K562 (cell line): Measurements from ENCODE around the gene HOXB5. TPM values are rescaled to one million over a fixed set of nuclear protein-coding genes. Genes with fewer than 3 reads are reported as not detected.

Experiments
- CCNT2 ChIP-seq: IDR thresholded peaks from 2 replicates; pipeline ENCODE4 v1.6.1; 2011; ENCODE audit warnings: borderline replicate concordance, low read depth, mild to moderate bottlenecking, moderate library complexity, mixed read lengths, low read length; ENCODE audit not compliant: insufficient read length; ENCODE audit errors: extremely low read depth
- E2F3 ChIP-seq: fragments of 250-450 bp; sonication (Bioruptor Pico); IDR thresholded peaks from 2 replicates; pipeline ENCODE4 v1.4.0; 2020; ENCODE audit warnings: mild to moderate bottlenecking
- EHMT2 ChIP-seq: fragments of 450-650 bp; IDR thresholded peaks from 2 replicates; pipeline ENCODE4 v1.6.1; 2018; ENCODE audit warnings: antibody characterized with exemption
- EZH2 ChIP-seq: IDR thresholded peaks from 2 replicates; pipeline ENCODE4 v1.6.1; 2012; ENCODE audit warnings: low read depth, mild to moderate bottlenecking, inconsistent platforms, low read length, borderline replicate concordance
- FUS ChIP-seq: fragments of 200-400 bp; formaldehyde crosslinking; optimal IDR thresholded peaks from 2 replicates; pipeline ENCODE3; 2017; ENCODE audit warnings: low read depth, low read length
- HDAC3 ChIP-seq: fragments of 450-650 bp; IDR thresholded peaks from 2 replicates; pipeline ENCODE4 v1.6.1; 2018; ENCODE audit warnings: borderline replicate concordance, mild to moderate bottlenecking, moderate library complexity; ENCODE audit not compliant: partially characterized antibody
- MAFG ChIP-seq: fragments of 450-650 bp; conservative IDR thresholded peaks from 2 replicates; pipeline ENCODE4 v1.6.1; 2016; ENCODE audit warnings: missing genetic modification characterization, missing compliant biosample characterization
- MAZ ChIP-seq, 2 experiments: fragments of 450-650 bp in 1 of 2; sonication (generic) in 1 of 2; formaldehyde crosslinking; IDR thresholded peaks in 1 of 2; conservative IDR thresholded peaks in 1 of 2; 2 replicates each; pipeline versions ENCODE4 v1.4.0 to v1.5.0; 2020; ENCODE audit warnings: mild to moderate bottlenecking in 1 of 2, missing genetic modification reagents in 1 of 2
- NFXL1 ChIP-seq: fragments of 450-650 bp; formaldehyde crosslinking; IDR thresholded peaks from 2 replicates; pipeline ENCODE4 v1.4.0; 2021; ENCODE audit warnings: mild to moderate bottlenecking
- NR1H2 ChIP-seq: sonication (generic); formaldehyde crosslinking; IDR thresholded peaks from 2 replicates; pipeline ENCODE4 v1.4.0; 2020; ENCODE audit warnings: mild to moderate bottlenecking, missing genetic modification reagents
- NR2C1 ChIP-seq, 2 experiments: fragments of 450-650 bp; IDR thresholded peaks; 2 replicates each; pipeline ENCODE4 v1.6.1; 2017; ENCODE audit warnings: mild to moderate bottlenecking in 2 of 2, antibody characterized with exemption in 1 of 2, inconsistent platforms in 1 of 2, missing compliant biosample characterization in 1 of 2, missing genetic modification characterization in 1 of 2
- RUNX1 ChIP-seq: sonication (generic); IDR thresholded peaks from 2 replicates; pipeline ENCODE4 v1.6.1; 2016; ENCODE audit warnings: antibody characterized with exemption, low read depth
- SMAD1 ChIP-seq: fragments of 150-350 bp; IDR thresholded peaks from 2 replicates; pipeline ENCODE4 v1.6.1; 2014; ENCODE audit warnings: low read length, low read depth; ENCODE audit not compliant: partially characterized antibody
- STAT5A ChIP-seq: IDR thresholded peaks from 2 replicates; pipeline ENCODE4 v1.6.1; 2012; ENCODE audit warnings: low read length, inconsistent platforms, borderline replicate concordance
- TAF1 ChIP-seq: IDR thresholded peaks from 2 replicates; pipeline ENCODE4 v1.6.1; 2011; ENCODE audit warnings: mild to moderate bottlenecking, low read length, moderate library complexity; ENCODE audit not compliant: insufficient read depth, control insufficient read depth, severe bottlenecking; ENCODE audit errors: extremely low read depth
- WHSC1 ChIP-seq: IDR thresholded peaks from one replicate; pipeline ENCODE4 v1.6.1; 2012; ENCODE audit warnings: low read length, control low read depth, inconsistent platforms
- ZMIZ1 ChIP-seq, 2 experiments: fragments of 150-350 bp in 1 of 2; IDR thresholded peaks; 2 replicates each; pipeline ENCODE4 v1.6.1; 2012 to 2016; ENCODE audit warnings: low read depth in 2 of 2, low read length in 2 of 2, mild to moderate bottlenecking in 1 of 2, moderate library complexity in 1 of 2
- ZNF146 ChIP-seq: IDR thresholded peaks from one replicate; pipeline ENCODE4 v1.6.1; 2018; ENCODE audit warnings: missing compliant biosample characterization; ENCODE audit not compliant: unreplicated experiment
- ZNF518B ChIP-seq: fragments of 250-450 bp; sonication (Bioruptor Pico); IDR thresholded peaks from 2 replicates; pipeline ENCODE4 v1.5.0; 2021; ENCODE audit warnings: mild to moderate bottlenecking, moderate library complexity
- polyA plus RNA-seq, 8 experiments: library from polyadenylated mRNA; depleted of rRNA in 4 of 8; stranded (reverse) in 5 of 8; unstranded in 3 of 8; fragments of >200 nt; fragmentation: Nextera tagmentation in 2 of 8; fragmentation: Illumina TruSeq in 1 of 8; extraction: Ambion mirVana in 2 of 8; extraction: Trizol in 1 of 8; gene quantifications; 2 replicates each; pipeline versions ENCODE4 v1.2.1 to v1.2.3, GENCODE V29; 2011 to 2014; ENCODE audit warnings: inconsistent platforms in 1 of 8, missing spikeins in 1 of 8
- total RNA-seq, 7 experiments: library from RNA; depleted of rRNA in 6 of 7; stranded (reverse); fragments of >200 nt in 6 of 7; fragmentation: Illumina TruSeq in 2 of 7; extraction: Trizol in 2 of 7; gene quantifications; 2 replicates each; pipeline versions ENCODE4 v1.2.1 to v1.2.3, GENCODE V29; 2011 to 2021; ENCODE audit warnings: low replicate concordance in 1 of 7

The HOXB5 gene
- total and polyA plus RNA-seq, 9 of the 15 experiments (the other 6 are each of a cell fraction or from before 2014, with no cell fraction given): 0.24 to 2.7 (median 0.65) TPM

- TF ChIP-seq ZMIZ1 (IDR thresholded peaks at IDR 0.05; ENCODE audit: low read depth in 2 of 2, low read length in 2 of 2) (no peak), NR2C1 (IDR thresholded peaks at IDR 0.05) (no peak), NR2C1 (tag; IDR thresholded peaks at IDR 0.05) (no peak), HDAC3 (no peak), ZNF146 (CRISPR knock-in tag) (no peak), MAZ (CRISPR knock-in tag; conservative IDR thresholded peaks at IDR 0.05 in 1 of 2, IDR thresholded peaks at IDR 0.05 in 1 of 2) (peak in 1 of 2 experiments; percentile 58; a peak in 1 of 4 replicates), EHMT2 (no peak), ZNF518B (no peak), NFXL1 (no peak), RUNX1 (no peak), STAT5A (no peak), E2F3 (no peak), EZH2 (no peak), NR1H2 (CRISPR knock-in tag) (no peak), MAFG (tag) (no peak), TAF1 (no peak), CCNT2 (peak; percentile 67), FUS (no peak), SMAD1 (no peak), WHSC1 (no peak)
These were observed 42.8 kb upstream of the HOXB5 start (continued) for GRCh38 chr17:48636177-48637018.
